ENCODE results near the gene CYP2E1. TPM values are rescaled to one million over a fixed set of nuclear protein-coding genes. Genes with fewer than 3 reads are reported as not detected.
A peak's percentile ranks its signal among the peaks of the same experiment; 100 is the strongest.
"Not testable (repeated sequence)": the region's sequence is repeated elsewhere in the genome, so short reads cannot be mapped to it uniquely, and the experiment has no call there.

CYP2E1 gene
- total RNA-seq, 1 donor from 2014 or later, result 10.6 TPM

GRCh38 chr10:133573460-133573859 lies 46.3 kb downstream of the CYP2E1 start:
- ATAC-seq, result not testable (repeated sequence)

DNA sequence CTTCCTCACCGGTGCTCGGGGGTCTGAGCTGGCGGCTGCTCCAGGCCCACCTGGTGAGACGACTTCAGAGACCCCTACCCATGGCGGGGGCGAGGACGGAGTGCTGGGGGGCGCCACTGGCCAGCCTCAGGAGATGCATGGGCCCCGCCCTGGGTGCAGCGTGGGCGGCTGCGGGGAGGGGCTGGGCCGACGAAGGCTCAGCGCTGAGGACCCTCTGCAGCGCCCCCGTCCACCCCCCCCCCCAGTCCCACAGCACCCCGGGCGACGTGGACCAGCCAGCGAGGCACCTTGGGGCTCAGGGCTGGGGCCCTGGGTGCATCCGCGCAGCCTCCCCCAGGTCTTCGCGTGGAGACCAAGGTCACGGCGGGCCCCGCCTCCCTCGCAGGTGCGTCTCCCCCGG lies 49.9 kb downstream of the CYP2E1 start:
- peak; percentile 20 for ATAC-seq

Other genes with a start within 250 kb of the CYP2E1 start
- gene TUBGCP2, start 218.5 kb upstream of the CYP2E1 start, total RNA-seq, result 35.8 TPM
- 34.9 TPM for gene ZNF511, start 218.4 kb upstream of the CYP2E1 start, total RNA-seq
- gene CALY, start 190.5 kb upstream of the CYP2E1 start, total RNA-seq, result not detected
- gene PRAP1, start 180.0 kb upstream of the CYP2E1 start, total RNA-seq, result not detected
- gene FUOM, start 169.3 kb upstream of the CYP2E1 start, total RNA-seq, result 10.2 TPM
- gene ECHS1, start 154.0 kb upstream of the CYP2E1 start, total RNA-seq, result 79.5 TPM
- 11.3 TPM for gene PAOX, start 148.1 kb upstream of the CYP2E1 start, total RNA-seq
- gene MTG1, start 133.2 kb upstream of the CYP2E1 start, total RNA-seq, result 35.2 TPM
- 0.12 TPM for gene SPRN, start 102.7 kb upstream of the CYP2E1 start, total RNA-seq
- gene SCART1, start 73.4 kb upstream of the CYP2E1 start, total RNA-seq, result 0.56 TPM
- not detected for gene SYCE1, start 38.2 kb downstream of the CYP2E1 start, total RNA-seq
- gene FRG2B, start 99.4 kb downstream of the CYP2E1 start, total RNA-seq, result not detected